GM23248 (cell line): ENCODE results near the gene TMEM165. TPM values are rescaled to one million over a fixed set of nuclear protein-coding genes. Genes with fewer than 3 reads are reported as not detected.
"Not testable (repeated sequence)": the region's sequence is repeated elsewhere in the genome, so short reads cannot be mapped to it uniquely, and the experiment has no call there.

Source experiments
- DNase-seq: peaks from one replicate; pipeline ENCODE4 v3.0.0-alpha.2; 2015
- H2AFZ ChIP-seq: fragments of 200-600 bp; sonication (generic); 2 replicates; pipeline ENCODE4 v1.6.1; 2016; ENCODE audit warnings: antibody characterized with exemption
- H3F3A ChIP-seq: fragments of 200-600 bp; sonication (generic); 2 replicates; pipeline ENCODE4 v1.6.1; 2016; ENCODE audit warnings: mild to moderate bottlenecking, antibody characterized with exemption, mixed run types; ENCODE audit not compliant: insufficient read depth
- H3K27ac ChIP-seq: fragments of 200-600 bp; sonication (generic); 2 replicates; pipeline ENCODE4 v1.5.1; 2016; ENCODE audit warnings: mild to moderate bottlenecking
- H3K27me3 ChIP-seq: fragments of 200-600 bp; sonication (generic); replicated peaks from 2 replicates; pipeline ENCODE4 v1.6.1; 2016; ENCODE audit warnings: mild to moderate bottlenecking; ENCODE audit not compliant: insufficient read depth
- H3K36me3 ChIP-seq: fragments of 200-600 bp; sonication (generic); 2 replicates; pipeline ENCODE4 v1.6.1; 2016; ENCODE audit warnings: low read depth, mild to moderate bottlenecking
- H3K4me1 ChIP-seq: fragments of 200-600 bp; sonication (generic); 2 replicates; pipeline ENCODE4 v1.6.1; 2016; ENCODE audit warnings: mild to moderate bottlenecking; ENCODE audit not compliant: insufficient read depth
- H3K4me2 ChIP-seq: fragments of 200-600 bp; sonication (generic); one replicate; pipeline ENCODE4 v1.6.1; 2016; ENCODE audit warnings: mild to moderate bottlenecking; ENCODE audit not compliant: unreplicated experiment
- H3K4me3 ChIP-seq: fragments of 200-600 bp; sonication (generic); 2 replicates; pipeline ENCODE4 v1.5.1; 2016; ENCODE audit warnings: mild to moderate bottlenecking
- H3K79me2 ChIP-seq: fragments of 200-600 bp; sonication (generic); 2 replicates; pipeline ENCODE4 v1.6.1; 2016; ENCODE audit warnings: mild to moderate bottlenecking; ENCODE audit not compliant: insufficient read depth
- H3K9ac ChIP-seq: fragments of 200-600 bp; sonication (generic); 2 replicates; pipeline ENCODE4 v1.6.1; 2016; ENCODE audit warnings: mild to moderate bottlenecking
- H3K9me2 ChIP-seq: fragments of 200-600 bp; sonication (generic); 2 replicates; pipeline ENCODE4 v1.6.1; 2016; ENCODE audit warnings: mixed run types, mild to moderate bottlenecking, moderate library complexity; ENCODE audit not compliant: insufficient read depth
- H3K9me3 ChIP-seq: fragments of 200-600 bp; sonication (generic); one replicate; pipeline ENCODE4 v1.6.1; 2017; ENCODE audit warnings: low read depth
- H4K20me1 ChIP-seq: fragments of 200-600 bp; sonication (generic); 2 replicates; pipeline ENCODE4 v1.6.0; 2016; ENCODE audit not compliant: insufficient read depth
- EZH2 ChIP-seq: fragments of 200-600 bp; sonication (generic); IDR thresholded peaks from 2 replicates; pipeline ENCODE4 v1.6.1; 2018; ENCODE audit warnings: antibody characterized with exemption, mild to moderate bottlenecking; ENCODE audit not compliant: insufficient read depth, poor library complexity, severe bottlenecking
- EZH2phosphoT487 ChIP-seq: fragments of 200-600 bp; sonication (generic); IDR thresholded peaks from 2 replicates; pipeline ENCODE4 v1.6.1; 2018; ENCODE audit warnings: antibody characterized with exemption, moderate library complexity, mild to moderate bottlenecking, low read depth; ENCODE audit not compliant: insufficient read depth
- WGBS, 2 experiments: methylation state at CpG; one replicate each; pipeline ENCODE4 v1.1.6; 2015 to 2017; ENCODE audit warnings: low lambda C conversion rate in 2 of 2, low coverage in 1 of 2; ENCODE audit errors: missing lambda C conversion rate in 2 of 2; 5-methylcytosine and 5-hydroxymethylcytosine counted together
- in situ Hi-C: fragments of 300-500 bp; cut with MboI; formaldehyde crosslinking; loops from 2 replicates; pipeline ENCODE4 v1.15.0; 2020
- polyA plus RNA-seq: library from polyadenylated mRNA; unstranded; fragments of >200 nt; fragmentation: Nextera tagmentation; extraction: Ambion mirVana; gene quantifications from 2 replicates; pipeline ENCODE4 v1.2.1, GENCODE V29; 2016
- total RNA-seq: library from RNA; depleted of rRNA; stranded (reverse); fragments of >200 nt; shearing (Covaris generic); gene quantifications from 2 replicates; pipeline ENCODE4 v1.2.3, GENCODE V29; 2014

The TMEM165 gene
- total and polyA plus RNA-seq, 2 experiments from 2014 or later, result 188 to 217 TPM

GRCh38 chr4:55348466-55348865, 47.3 kb upstream of the TMEM165 start:
- in situ Hi-C loops, result no loop called here
- Histone ChIP-seq H3K4me3 (peak overlapping the region; percentile 84; the same call in 1 of the 2 replicates), H3K9me3 (no peaks in the 10 kb centered on the region), H3K9me2 (no peaks in the 10 kb centered on the region), H3K36me3 (no peaks in the 10 kb centered on the region), H3K9ac (peak overlapping the region; percentile 87), H3K27ac (peak overlapping the region; percentile 85), H3K79me2 (peaks cover 56% of the 10 kb centered on the region), H3K4me1 (peaks cover 26% of the 10 kb centered on the region), H4K20me1 (no peaks in the 10 kb centered on the region), H3K27me3 (no peaks in the 10 kb centered on the region), H3F3A (peaks cover 30% of the 10 kb centered on the region), H3K4me2 (peak overlapping the region; percentile 89), H2AFZ (peak overlapping the region; percentile 92; the same call in 1 of the 2 replicates)
- no peak for TF ChIP-seq EZH2phosphoT487
- TF ChIP-seq EZH2, result no peak
- DNase-seq, result peak; percentile 68
- WGBS, 2 experiments, result 3 to 8% methylated on average over 3 of the region's 3 CpGs

GRCh38 chr4:55350870-55351269, 44.9 kb upstream of the TMEM165 start:
- H3F3A ChIP-seq, result peaks cover 22% of the 10 kb centered on the region
- H3K27ac ChIP-seq, H4K20me1 ChIP-seq, H3K9ac ChIP-seq, H3K9me3 ChIP-seq, H3K4me3 ChIP-seq, H3K9me2 ChIP-seq, H2AFZ ChIP-seq, H3K27me3 ChIP-seq, H3K36me3 ChIP-seq, in situ Hi-C loops, H3K4me2 ChIP-seq: not testable (repeated sequence)
- peaks cover 26% of the 10 kb centered on the region for H3K4me1 ChIP-seq
- WGBS, 2 experiments, result 75 to 78% methylated on average over 10 of the region's 10 CpGs
- DNase-seq, result peak; percentile 62
- peaks cover 56% of the 10 kb centered on the region for H3K79me2 ChIP-seq

GRCh38 chr4:55351824-55352223, 43.9 kb upstream of the TMEM165 start:
- no peak for DNase-seq
- H3K4me2 ChIP-seq, result no peak overlapping the region
- peaks cover 56% of the 10 kb centered on the region for H3K79me2 ChIP-seq
- H4K20me1 ChIP-seq, result no peaks in the 10 kb centered on the region
- H3K9me3 ChIP-seq, result no peaks in the 10 kb centered on the region
- H3K27me3 ChIP-seq, result no peaks in the 10 kb centered on the region
- in situ Hi-C loops, result no loop called here
- TF ChIP-seq EZH2phosphoT487 (no peak), EZH2 (no peak)
- peaks cover 22% of the 10 kb centered on the region for H3F3A ChIP-seq
- no peaks in the 10 kb centered on the region for H3K9me2 ChIP-seq
- H2AFZ ChIP-seq, result no peak overlapping the region
- H3K4me1 ChIP-seq, result peaks cover 34% of the 10 kb centered on the region
- H3K9ac ChIP-seq, result no peak overlapping the region
- H3K36me3 ChIP-seq, result no peaks in the 10 kb centered on the region
- no peak overlapping the region for H3K4me3 ChIP-seq
- H3K27ac ChIP-seq, result no peak overlapping the region

GRCh38 chr4:55352726-55353125, 43.0 kb upstream of the TMEM165 start:
- peaks cover 33% of the 10 kb centered on the region for H3K4me1 ChIP-seq
- no peak overlapping the region for H3K4me3 ChIP-seq
- H3F3A ChIP-seq, result peaks cover 19% of the 10 kb centered on the region
- H4K20me1 ChIP-seq, result no peaks in the 10 kb centered on the region
- no peak overlapping the region for H3K9ac ChIP-seq
- no peaks in the 10 kb centered on the region for H3K9me2 ChIP-seq
- H2AFZ ChIP-seq, result no peak overlapping the region
- 89 to 99% methylated on average over 2 of the region's 2 CpGs for WGBS, 2 experiments
- no peak overlapping the region for H3K4me2 ChIP-seq
- no peaks in the 10 kb centered on the region for H3K36me3 ChIP-seq
- H3K79me2 ChIP-seq, result peaks cover 49% of the 10 kb centered on the region
- no peak for DNase-seq
- TF ChIP-seq EZH2 (no peak), EZH2phosphoT487 (no peak)
- in situ Hi-C loops, result no loop called here
- H3K27ac ChIP-seq, result no peak overlapping the region
- no peaks in the 10 kb centered on the region for H3K9me3 ChIP-seq
- no peaks in the 10 kb centered on the region for H3K27me3 ChIP-seq

GRCh38 chr4:55353228-55353747, 42.5 kb upstream of the TMEM165 start:
- in situ Hi-C loops, H4K20me1 ChIP-seq, H3K4me3 ChIP-seq, H3K27me3 ChIP-seq, H3K27ac ChIP-seq, H2AFZ ChIP-seq, H3K4me2 ChIP-seq, H3K9ac ChIP-seq, H3K36me3 ChIP-seq, DNase-seq, H3K9me2 ChIP-seq, H3K9me3 ChIP-seq: not testable (repeated sequence)
- H3K4me1 ChIP-seq, result peaks cover 31% of the 10 kb centered on the region
- H3K79me2 ChIP-seq, result peaks cover 43% of the 10 kb centered on the region
- WGBS, 2 experiments, result 95 to 96% methylated on average over 13 of the region's 13 CpGs
- H3F3A ChIP-seq, result peaks cover 19% of the 10 kb centered on the region
